Measurements from ENCODE around the gene EXOC3L2.

EXOC3L2 gene

GRCh38 chr19:45179072-45179891, 65.9 kb downstream of the EXOC3L2 start:
- DNase-seq = peak in 1 of 2 experiments; percentile 39

DNA sequence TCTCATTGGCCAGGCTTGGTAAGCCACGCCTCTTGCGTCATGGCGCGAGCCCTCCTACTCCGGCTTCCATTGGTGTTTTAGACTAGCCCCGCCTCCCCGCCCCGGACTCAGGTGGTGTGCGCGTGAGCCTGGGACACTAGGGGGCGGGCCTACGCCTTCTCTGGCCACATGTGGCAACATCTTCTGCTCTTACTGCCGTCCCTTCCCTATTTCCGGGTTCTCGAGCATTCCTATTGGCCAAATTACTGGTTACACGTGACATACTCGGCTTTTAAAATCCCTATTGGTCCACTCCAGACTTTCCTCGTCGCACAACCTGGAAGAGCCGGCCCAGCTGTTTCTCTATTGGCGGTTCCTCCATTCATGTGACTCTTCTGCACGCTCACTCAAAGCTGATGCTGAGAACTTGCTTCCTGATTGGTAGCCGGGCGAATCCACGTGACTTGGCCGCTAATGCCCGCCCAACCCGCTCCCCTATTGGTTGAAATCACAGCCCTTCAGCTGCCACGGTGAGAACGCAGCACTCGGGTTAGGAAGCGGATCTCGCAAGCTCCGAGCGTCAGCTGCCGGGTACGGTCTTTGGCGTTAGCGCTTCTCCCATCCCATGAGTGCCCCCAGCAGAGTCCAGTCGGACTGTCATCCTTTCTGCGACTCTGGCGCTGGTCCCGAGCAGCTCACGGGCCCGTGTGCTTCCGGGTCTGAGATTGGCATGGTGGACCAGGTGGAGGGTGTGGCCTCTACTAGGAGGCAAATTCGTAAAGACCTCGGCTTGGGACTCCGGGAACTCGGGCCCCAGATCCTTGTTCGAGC, 66.7 kb downstream of the EXOC3L2 start, which contains the start of gene BLOC1S3:
Gene BLOC1S3, plus strand, starts transcription at position 523 of the 810 bp plus-strand sequence. CDS start 513 bp downstream, outside the sequence.
- DNase-seq = peak; percentile 100

DNA sequence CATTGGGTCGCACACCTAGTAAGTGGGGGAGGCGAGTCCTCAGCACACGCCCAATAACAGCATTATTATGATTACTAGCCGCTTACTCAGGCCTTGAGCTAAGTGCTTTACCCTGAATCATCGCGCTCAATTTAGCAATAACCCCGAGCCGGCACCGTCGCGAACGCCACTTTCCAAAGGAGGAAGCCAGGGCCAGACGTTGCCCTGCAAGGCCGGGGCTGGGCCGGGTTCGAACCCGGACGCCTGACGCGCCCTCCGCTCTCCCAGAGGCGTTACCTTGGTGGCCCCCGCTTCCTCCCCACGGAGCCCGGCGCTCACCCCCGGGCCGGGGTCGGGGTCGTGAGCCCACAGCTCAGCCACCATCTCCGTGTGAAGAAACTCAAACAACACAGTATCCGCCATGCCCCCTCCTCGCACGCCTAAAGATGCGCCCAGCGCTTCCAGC, 67.4 kb downstream of the EXOC3L2 start, which contains the start of gene TRAPPC6A:
Gene TRAPPC6A, minus strand, starts transcription at position 421 of the 445 bp plus-strand sequence. Its CDS starts 19 bp downstream, at position 402.
- DNase-seq = peak; percentile 35 to 48

DNA sequence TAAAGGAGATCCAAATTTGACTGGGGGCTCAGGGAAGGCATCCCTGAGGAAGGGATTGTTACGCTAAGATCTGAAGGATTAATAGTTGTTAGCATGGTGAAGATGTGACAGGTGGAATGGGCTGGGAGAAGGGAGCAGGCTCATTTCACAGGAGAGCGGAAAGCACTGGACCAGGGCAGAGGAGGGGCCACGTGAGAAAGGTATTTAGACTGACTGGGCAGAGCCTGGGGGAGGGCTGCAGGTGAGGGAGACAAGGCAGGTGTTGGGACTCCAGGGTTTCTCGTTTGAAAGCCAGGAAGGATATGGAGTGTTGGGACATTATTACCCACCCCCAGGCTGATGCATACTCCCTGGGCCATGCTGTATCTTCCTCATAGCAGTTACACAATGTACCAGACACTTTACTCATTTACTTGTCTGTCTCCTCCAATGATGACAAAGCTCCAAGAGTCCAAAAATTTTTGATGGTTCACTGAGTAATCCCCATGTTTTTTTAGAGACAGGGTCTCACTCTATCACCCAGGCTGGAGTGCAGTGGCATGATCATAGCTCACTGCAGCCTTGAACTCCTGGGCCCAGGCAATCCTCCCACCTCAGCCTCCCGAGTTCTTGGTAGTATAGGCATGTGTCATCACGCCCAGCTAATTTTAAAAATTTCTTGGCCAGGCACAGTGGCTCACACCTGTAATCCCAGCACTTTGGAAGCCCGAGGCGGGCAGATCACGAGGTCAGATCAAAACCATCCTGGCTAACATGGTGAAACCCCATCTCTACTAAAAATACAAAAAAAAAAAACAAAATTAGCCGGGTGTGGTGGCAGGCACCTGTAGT, 69.5 kb downstream of the EXOC3L2 start:
- no peak for DNase-seq

DNA sequence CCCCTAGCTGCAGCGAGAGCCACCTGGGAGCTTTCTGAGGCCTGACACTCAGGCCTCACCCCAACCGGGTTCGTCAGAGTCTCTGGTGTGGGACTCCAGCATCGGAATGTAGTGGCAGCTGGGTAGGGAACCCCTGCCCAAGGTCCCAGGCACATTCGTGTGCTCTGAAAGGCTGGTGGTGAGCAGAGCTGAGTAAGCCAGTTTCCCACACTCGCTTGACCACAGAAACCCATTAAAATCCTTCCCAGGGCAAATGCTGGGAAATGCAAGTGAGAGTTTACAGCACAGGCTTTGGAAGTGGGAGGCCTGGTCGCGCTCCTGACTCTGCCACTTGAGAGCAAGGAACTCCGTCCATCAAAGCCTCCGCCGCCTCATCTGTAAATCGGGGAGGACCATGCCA, 71.4 kb downstream of the EXOC3L2 start:
- no peak for DNase-seq

- DNase-seq = no peak
Measured at GRCh38 chr19:45172611-45173208, 72.5 kb downstream of the EXOC3L2 start.

GRCh38 chr19:45172173-45172572, 73.0 kb downstream of the EXOC3L2 start:
- no peak for DNase-seq

DNA sequence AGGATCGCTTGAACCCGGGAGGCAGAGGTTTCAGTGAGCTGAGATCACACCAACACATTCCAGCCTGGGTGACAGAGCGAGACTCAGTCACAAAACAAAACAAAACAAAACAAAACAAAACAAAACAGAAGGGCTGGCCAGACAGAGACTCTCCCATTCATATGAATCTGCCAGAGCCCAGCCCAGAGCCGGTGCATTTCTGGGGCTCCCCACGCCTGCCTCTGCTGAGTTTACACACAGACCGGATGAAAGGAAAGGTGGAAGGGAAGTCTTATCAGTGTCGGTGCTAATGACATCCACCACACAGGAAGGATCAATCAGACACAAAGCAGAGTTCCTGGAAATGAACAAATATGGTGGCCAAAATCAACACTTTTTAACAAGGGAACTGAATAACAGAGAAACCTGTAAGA, 74.0 kb downstream of the EXOC3L2 start:
- peak; percentile 13 to 16 for DNase-seq

DNA sequence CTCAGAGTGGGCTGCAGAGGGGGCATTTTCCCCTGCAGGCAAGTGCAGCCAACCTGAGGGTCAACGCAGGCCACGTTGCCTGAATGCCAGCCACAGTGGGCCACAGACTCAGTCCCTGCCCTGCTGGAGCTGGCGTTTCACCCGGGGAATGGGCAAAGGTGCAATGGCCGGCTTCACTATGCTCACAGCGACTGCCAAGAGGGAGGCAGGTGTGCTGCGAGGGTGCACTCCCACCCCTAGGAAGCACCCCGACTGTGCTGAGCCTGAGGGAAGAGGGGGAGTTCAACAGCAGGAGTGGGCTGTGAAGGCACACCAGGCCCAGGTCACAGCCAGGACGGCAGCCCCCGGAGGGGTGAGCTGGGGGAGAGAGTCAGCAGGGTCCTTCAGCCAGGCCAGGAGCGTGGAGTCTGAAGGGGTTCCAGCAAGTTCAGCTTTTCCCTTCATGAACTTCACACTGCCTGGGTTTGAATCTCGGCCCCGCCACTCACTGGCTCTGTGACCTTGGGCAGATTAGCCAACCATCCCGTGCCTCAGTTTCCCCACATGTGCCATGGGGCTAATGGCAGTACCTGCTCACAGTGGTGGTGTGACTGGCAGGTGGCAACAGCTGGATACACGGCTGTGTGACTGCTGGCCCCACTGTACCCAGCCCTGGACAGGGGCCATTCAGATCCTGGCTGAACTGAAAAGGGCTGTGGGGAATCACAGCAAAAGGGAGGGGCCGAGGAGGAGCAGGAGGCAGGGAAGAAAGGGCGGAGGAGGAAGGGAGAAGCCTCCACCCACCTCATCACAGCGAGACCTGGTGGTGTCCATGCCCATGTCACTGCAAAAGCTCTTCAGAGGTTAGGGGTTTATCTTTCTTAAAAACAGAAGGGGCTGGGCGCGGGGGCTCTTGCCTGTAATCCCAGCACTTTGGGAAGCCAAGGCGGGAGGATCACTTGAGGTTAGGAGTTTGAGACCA, 74.8 kb downstream of the EXOC3L2 start:
- no peak for DNase-seq

- DNase-seq = no peak
Measured at GRCh38 chr19:45169602-45170001, 75.6 kb downstream of the EXOC3L2 start.

DNA sequence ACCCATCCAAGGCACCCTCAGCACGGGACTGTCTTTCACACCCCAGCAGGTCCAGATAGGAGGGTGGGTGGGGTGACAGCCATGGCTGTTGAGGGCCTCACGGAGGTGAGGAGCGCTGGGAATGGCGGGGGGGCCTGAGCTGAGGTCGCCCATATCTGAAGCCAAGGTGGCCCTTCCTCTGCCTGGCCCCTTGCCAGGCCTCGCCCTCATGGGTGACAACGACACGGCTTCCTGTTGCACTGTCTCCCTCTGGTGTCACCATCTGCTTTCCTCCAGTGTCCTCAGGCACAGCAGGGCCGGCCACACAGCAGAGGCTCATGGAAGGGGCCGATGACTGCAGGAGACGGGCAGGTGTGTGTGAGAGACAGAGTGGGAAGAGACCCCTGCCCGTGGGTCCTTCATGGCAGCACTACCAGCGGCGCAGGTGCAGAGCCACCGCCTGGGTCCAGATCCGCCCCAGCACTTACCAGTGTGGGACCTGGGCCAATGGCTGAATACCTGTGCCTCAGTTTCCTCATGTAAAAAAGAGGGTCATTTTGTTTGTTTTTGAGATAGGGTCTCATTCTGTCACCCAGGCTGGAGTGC, 76.3 kb downstream of the EXOC3L2 start:
- peak in 1 of 2 experiments; percentile 23 for DNase-seq

DNA sequence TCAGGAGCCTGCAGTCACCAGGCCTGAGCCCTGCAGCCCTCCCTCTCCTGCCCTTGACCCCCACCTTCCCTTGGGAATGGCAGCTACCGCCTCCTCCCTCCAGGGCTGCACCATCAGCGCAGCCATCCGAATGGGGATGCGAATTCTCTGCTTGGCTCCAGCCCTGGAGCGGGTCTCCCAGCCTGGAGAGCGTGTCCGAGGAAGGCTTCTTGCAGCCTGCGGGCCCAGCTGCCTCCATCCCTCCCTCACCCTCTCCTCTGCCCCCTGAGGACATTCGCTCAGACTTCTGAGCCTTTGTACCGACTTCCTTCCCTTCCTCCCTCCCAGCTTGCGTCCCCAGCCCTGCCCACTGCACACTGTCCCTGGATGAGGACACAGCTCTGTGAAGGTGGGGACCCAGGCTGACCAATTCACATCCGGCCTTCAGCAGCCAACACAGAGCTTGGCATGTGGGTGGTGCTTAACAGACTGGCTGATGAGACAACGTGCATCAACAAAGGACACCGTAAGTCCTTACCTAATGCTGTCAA, 78.4 kb downstream of the EXOC3L2 start:
- DNase-seq = no peak

GRCh38 chr19:45164577-45165335, 80.5 kb downstream of the EXOC3L2 start:
- peak; percentile 84 to 86 for DNase-seq

- no peak for DNase-seq
Measured at GRCh38 chr19:45163751-45164460, 81.3 kb downstream of the EXOC3L2 start.

GRCh38 chr19:45163156-45163555, 82.1 kb downstream of the EXOC3L2 start:
- DNase-seq = no peak

DNA sequence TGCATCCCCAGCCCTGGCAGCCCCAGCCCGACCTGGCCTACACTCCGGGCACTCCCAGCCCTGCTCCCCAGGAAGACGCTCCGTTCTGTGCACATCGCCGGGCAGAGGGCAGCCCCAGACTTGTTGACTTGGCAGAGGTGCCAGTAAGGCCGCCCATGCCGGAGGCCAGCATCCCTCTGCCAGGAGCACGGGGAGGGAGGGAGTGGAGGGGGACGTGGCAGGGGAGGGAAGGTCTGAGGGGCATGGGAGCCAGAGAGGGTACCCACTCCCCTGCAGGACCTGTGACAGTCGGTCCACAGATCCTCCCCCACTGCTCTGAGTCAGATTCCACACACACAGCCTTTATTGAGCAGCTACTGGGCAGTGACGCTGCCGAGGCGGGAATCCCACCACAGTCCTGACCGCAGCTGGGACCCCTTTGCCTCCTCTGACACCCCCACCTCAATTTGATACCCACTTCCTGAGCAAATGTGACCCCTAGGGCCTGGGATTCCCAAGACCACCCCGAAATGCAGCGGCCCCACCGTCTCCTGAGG, 82.5 kb downstream of the EXOC3L2 start:
- DNase-seq = peak in 1 of 2 experiments; percentile 63
